Measurements from ENCODE around the gene RXFP2.
A peak's percentile ranks its signal among the peaks of the same experiment; 100 is the strongest.

RXFP2 gene

DNA sequence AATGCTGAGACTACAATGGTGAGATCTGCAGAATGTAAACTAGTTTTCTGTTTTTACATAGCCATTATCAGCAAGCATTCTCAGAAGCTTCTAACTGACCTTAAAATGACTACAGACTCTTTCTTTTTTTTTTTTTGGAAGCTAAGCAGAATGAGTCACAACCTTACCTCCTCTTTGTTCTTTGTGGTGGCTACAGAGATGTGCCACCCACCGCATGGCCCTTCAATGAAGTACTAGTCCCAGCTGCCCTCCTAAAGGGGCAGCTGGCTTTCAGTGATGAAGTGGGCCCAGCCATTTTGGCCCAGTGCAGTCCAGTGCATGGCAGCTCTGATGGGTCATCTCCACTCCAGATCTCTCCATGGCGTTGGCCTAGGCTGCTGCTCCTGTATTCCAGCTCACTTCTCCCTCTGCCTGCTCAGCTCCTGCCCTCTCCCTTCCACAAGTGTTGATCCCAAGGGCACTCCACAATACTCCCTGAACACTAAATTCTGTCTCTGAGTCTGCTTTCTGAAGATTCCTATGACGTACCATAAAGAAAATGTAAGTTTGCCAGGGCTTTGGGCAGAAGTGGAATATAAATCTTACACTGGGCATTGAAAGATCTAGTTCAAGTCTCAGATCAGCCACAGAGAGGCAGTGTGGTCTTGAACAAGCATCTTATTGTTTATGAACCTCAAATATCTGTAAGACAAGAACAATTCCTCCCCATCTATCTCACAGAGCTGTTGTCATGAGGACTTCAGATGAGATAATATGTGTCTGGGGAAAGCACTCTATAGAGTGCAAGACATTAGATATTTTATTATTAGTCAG lies 85.6 kb downstream of the RXFP2 start:
- no peak for DNase-seq (ENCODE audit: low read depth in 2 of 2)

DNA sequence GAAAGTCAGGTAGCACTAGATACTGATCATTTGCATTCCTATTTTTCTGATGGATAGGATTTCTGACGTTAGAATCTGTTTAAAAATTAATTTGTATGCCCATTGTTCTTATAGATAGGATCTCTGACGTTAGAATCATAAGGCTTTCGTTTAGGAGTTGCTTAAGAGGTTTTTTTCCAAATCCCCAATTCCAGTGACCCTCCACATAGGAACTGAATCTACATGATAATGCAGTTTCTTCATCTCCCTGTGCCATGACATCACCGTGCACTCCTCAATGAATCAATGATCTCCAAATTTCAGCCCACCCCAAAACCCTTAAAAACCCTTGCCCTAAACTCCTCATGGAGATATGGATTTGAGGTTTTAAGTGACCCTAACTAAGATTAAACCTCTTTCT lies 87.2 kb downstream of the RXFP2 start:
- no peak for DNase-seq (ENCODE audit: low read depth in 2 of 2)

DNA sequence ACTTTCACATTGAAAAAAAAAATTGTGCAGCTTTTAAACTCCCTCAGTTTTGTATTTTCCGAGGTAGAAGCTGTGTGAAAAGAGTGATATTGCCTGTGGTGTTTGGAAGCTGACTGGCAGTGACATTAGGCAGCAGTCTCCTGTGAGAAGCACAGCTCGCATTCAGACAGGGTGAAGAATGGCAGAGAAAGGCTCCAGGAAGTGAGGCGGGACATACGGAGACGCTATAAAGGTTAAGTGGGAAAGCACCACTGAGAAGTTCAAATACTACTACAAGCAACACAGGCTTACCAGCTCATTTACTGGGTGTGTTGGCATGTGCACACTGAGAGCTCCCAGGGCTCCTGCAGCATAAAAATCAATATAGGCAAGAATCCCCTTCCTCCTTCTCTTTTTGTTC lies 88.4 kb downstream of the RXFP2 start:
- no peak for DNase-seq (ENCODE audit: low read depth in 2 of 2)

DNA sequence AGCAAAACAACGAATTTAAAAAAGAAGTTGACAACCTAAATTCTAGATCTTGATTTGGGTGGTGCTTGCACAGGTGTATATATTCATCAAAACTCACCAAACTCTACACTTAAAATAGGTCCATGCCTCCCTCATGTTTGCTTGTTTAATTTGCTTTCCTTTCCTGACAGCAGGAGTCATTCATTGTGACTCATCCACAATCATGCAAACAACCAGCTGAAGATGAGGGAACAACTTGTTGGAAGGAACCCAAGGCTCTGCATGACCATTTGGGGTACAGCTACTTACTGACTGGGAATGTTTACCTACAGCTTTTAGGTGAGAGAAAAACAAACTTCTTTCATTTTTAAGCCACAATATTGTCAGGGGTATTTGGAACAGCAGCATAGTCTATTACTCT lies 96.6 kb downstream of the RXFP2 start:
- DNase-seq (ENCODE audit: low read depth in 2 of 2): no peak

DNA sequence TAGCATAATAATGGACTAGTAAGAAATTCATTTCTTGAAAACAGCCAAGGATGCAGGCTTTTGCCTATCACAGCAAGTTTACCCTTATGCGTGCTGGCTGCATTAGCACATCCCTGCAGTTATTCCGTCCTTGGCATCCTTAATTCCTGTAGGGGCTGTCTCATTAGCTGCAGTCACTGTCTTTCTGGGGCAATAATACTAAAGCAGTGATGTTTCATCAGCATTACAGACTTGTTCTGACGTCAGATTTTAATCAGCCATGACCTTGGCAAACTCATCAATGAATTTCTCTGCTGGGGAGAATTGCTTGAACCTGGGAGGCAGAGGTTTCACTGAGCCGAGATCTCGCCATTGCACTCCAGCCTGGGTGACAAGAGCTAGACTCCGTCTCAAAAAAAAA lies 103.7 kb downstream of the RXFP2 start:
- no peak for DNase-seq (ENCODE audit: low read depth in 2 of 2)

DNA sequence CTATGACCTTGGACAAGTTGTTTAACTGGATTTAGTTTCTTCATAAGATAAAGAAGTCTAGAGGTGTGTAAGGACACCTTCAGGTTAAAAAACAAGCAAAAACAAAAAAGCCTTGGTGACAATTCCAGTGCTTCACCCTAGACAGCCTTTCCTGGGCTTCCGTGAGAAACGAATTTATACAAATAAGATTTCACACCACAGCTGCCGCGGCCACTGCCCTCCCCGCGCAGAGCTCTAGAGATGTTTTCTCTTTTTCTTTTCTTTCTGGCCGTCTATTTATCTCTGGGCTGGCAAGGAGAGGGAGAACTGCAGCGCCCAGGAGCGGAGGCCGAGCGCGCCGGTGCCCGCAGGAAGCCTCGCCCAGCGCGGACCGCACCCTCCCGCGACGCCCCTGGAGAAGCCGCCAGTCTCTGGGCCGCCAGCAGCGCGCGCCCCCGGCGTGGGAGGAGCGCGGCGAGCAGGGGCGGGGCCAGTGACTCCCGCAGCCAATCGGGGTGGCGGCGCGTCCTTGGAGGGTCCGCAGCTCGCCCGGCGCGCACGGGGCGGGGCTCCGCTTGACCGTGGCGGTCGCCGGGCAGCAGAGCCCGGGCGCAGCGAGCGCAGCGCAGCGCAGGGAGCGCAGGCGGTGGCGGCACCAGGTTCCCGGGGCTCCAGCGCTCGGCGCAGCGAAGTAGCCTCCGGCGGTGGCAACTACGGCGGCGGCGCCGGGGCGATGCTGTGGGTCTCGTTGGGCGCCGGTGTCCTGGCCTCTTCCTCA lies 107.0 kb downstream of the RXFP2 start:
- peak; percentile 30 to 49 for DNase-seq (ENCODE audit: low read depth in 2 of 2)

DNA sequence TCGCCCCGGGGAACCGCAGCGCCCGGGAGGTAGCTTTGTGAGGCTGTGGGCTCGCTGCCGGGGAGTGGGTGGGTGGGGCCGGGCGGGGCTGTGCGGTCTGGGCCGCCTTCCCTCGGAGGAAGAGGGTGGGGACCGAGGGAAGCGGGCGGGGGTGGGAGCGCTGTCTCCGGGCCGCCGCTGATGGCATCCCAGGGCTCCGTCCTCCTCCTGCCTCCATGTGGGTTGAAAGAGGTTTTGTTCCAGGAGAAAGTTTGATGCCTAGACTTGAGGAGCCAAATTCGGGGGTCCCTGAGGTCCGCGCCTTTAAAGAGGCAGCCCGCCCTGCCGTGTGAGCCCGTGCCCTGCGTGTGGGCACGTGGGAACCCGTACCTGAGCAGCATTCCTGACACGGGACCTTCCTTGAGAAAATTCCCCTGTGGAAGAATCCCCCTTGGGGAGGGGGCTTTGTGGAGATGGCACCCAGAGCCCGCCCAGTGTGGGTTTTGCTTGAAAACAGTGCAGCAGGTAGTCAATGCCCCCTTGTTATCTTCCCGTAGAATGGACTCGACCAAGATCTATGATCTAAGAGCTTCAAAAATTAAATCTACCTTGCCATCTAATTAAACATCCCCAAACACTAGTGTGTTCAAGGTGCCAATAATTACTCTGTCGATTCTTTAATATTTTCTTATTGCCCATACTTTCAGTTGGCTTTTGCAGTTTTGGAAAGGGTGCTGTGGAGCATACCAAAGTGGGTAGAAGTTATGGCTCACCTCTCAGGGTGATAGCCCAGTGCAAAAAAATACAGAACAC lies 107.8 kb downstream of the RXFP2 start:
- DNase-seq (ENCODE audit: low read depth in 2 of 2): no peak

DNA sequence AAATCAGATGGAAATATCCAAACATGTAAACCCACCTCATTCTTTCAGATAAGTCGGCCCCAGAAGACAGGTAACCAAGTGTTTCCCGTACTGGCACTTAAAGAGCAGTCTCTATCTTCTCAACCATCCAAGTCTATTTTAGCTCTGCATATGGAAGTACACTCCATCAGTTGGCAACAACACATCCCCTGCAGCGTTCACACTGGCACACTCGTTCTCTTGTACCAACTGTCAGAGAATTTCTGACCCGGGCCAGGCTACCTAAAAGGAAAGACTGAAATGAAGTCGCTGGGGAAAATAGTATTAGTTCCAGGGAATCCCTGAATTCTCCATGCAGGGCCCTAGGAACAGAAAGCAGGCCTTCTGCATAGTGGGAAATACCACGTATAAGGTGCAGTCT lies 109.3 kb downstream of the RXFP2 start:
- DNase-seq (ENCODE audit: low read depth in 2 of 2): no peak

DNA sequence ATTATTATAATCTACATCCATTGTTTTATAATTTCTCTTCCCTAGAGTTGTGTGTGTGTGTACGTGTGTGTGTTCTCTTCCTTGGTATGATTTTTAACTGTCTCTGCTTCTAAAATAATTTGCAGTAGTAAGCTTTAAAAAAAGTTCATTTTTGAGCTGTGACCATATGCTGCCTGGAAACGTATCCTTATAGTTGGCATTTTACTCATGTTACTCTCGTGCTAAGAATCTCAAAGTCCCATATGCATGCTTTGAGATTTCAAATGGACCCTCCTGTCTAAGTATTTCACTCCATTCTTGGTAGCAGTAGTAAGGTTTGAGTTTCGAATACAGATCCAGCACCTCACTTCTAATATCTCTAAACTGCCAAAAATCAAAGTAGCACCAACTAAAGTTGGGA lies 109.9 kb downstream of the RXFP2 start:
- no peak for DNase-seq (ENCODE audit: low read depth in 2 of 2)

DNA sequence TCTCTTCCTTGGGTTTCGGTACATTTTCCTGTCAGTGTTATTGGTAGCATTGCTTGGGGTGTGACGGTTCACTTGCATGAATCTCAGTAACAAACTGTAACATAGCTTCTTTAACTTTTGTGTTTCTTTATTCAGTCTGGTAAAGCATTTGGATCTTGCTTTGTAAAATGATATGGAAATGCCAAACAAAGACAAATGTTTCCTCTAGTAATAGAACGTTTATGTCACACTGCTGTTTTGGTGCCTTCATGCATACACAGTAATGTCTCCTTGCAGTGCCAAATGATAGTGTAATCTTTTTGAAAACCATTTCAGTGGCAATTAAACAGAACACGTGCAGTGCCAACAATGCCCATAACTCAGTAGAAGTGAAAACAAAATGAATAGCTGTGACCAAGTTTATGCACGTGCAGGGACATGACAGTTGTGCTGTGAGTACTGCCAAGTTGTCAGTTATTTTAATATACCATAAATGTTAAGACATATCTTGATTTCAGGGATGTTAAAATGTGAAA lies 110.8 kb downstream of the RXFP2 start:
- DNase-seq (ENCODE audit: low read depth in 2 of 2): no peak

DNA sequence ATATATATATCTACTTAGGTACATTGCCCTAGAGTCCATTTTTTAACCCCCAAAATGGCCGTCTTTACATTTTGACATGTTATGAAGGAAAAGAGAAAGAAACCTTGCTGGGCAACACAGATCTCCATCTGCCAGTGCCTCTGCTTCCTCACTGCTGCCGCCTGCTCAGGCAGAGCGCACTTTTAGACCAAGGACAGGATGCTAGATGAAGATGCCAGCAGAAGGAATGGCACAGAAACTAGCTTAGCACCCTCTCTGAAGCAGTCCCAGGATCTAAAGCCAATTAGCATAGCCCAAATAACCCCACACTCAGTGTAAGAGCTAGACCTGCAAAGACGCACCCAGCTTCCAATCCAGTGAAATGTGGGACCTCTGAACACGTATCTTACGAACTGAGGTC lies 111.9 kb downstream of the RXFP2 start:
- DNase-seq (ENCODE audit: low read depth in 2 of 2): no peak

All from stimulated activated CD4-positive, alpha-beta T cell treated with anti-CD3 and anti-CD28 coated beads, Interleukin-1b, Interleukin-23, amount 100 ng/mL, for 4 hours (primary cell).